ENCODE data around the gene LCOR.

DNA sequence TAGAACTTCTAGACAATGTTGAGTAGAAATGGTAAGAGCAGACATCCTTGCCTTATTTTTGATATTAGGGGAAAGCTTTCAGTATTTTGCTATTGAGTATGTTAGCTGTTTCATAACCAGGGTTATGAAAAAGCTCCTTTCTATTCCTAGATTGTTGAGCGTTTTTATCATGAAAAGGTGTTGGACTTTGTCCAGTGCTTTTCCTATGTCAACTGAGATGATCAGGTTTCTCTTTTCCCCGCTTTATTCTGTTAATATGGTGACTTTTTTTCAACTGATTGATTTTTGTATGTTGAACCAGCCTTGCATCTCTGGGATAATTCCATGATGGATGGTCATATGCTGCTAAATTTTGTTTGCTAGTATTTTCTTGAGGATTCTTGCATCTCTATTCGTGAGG, 58.5 kb downstream of the LCOR start:
- TF ChIP-seq EZH2 (IDR thresholded peaks at IDR 0.05; ENCODE audit: borderline replicate concordance, low read depth, low read length, poor library complexity, severe bottlenecking) (no peak), CTCF (conservative IDR thresholded peaks at IDR 0.05; ENCODE audit: low read depth, low read length) (no peak)

Measured in A673 (cell line).